GM18499 (cell line): ENCODE measurements around the gene ZNF737.
"Not testable (repeated sequence)": the region's sequence is repeated elsewhere in the genome, so short reads cannot be mapped to it uniquely, and the experiment has no call there.

Experiments used
- ATAC-seq: cut with Tn5 transposase; IDR thresholded peaks from one replicate; pipeline ENCODE4 v1.9.1; 2021; ENCODE audit warnings: moderate number of reproducible peaks; ENCODE audit not compliant: insufficient read depth, unreplicated experiment

ZNF737 gene

DNA sequence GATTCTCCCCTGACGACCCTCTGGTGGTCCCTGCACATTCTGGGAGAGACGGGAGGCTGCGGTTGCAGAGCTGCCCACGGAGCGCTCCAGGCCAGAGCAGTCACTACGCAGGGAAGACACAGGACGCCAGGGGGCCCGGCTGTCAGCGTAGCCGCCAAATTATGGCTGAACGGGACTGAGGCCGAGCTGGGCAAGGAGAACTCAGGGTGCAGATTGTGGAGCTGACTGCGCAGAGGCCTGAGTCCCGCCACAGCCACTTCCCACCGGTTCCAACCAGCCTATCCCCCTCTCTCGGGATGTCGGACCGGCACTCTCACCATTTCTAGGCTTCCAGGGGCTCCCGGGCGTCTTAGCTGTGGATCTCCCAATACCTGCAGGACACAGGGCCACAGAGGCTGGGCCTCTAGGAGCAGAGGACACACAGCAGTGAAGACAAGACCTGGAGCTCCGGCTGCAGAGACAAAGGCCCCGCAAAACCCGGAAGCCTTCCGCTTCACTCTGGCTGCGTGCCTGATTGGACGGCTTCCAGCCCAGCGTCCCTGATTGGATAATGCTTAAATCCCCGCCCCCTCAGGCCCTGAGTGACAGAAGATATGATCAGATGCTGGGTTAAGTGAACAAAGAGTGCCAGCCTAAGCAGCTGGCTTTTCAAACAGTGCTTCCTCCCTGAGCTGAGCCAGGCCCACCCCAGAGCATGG lies at the start of gene ZNF737:
TSS of gene ZNF737 (minus strand) at position 461 of the 698 bp plus-strand sequence. CDS start at position 320, 141 bp downstream.
- peak; percentile 85 for ATAC-seq

DNA sequence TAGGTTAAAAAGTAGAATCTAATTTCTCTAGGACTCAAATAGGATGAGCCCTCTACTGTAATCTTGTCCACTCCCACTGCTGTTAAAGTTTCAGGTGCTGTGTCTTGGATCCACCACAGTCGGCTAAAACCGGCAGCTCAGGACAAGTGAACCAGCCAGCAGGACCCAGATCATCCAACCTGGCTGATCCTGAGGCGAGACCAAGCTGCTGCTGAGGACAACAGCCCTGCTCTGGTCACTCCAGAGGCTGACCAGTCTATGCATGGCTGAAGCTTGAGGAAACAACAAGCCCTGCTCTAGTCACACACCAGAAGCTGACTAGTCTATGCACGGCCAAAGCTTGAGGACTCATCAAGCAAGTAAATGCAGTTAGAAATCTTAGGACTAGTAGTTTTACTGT lies 49.4 kb upstream of the ZNF737 start:
- not testable (repeated sequence) for ATAC-seq

- ATAC-seq, result no peak
Measured at GRCh38 chr19:20612711-20613316, 47.2 kb upstream of the ZNF737 start.

DNA sequence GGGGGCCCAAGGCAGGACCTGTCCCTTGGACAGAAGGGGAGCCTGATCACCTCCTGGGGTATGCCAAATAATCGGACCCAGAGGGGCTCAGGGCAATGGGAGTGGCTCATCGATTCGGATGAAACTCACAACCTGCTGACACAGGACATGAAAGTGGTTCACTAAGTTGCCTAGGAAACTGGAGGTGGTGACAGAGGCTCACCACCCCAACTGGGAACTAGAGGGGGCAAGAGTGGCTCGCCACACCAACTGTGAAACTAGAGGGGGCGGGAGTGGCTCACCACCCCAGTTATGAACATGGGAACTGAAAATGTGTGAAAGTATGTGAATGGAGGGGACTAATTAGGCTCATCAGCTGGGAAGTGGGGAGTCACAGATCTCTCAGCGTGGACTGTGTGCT lies 46.3 kb upstream of the ZNF737 start:
- ATAC-seq, result no peak

- ATAC-seq, result no peak
Measured at GRCh38 chr19:20607943-20608342, 42.4 kb upstream of the ZNF737 start.

- no peak for ATAC-seq
Measured at GRCh38 chr19:20558571-20558970, 7.0 kb downstream of the ZNF737 start.

GRCh38 chr19:20558011-20558410 lies 7.6 kb downstream of the ZNF737 start:
- no peak for ATAC-seq

DNA sequence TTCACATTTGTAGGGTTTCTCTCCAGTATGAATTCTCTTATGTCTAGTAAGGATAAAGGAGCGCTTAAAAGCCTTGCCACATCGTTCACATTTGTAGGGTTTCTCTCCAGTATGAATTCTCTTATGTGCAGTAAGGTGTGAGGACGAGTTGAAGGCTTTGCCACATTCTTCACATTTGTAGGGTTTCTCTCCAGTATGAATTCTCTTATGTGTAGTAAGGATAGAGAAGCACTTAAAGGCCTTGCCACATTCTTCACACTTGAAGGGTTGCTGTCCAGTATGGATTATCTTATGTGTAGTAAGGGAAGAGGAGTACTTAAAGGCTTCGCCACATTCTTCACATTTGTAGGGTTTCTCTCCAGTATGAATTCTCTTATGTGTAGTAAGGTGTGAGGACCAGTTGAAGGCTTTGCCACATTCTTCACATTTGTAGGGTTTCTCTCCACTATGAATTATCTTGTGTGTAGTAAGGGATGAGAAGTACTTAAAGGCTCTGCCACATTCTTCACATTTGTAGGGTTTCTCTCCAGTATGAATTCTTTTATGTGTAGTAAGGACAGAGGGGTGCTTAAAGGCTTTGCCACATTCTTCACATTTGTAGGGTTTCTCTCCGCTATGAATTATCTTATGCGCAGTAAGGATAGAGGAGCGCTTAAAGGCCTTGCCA lies 20.8 kb downstream of the ZNF737 start:
- not testable (repeated sequence) for ATAC-seq

- ATAC-seq, result not testable (repeated sequence)
Measured at GRCh38 chr19:20530303-20530702, 35.3 kb downstream of the ZNF737 start.

GRCh38 chr19:20513189-20513904 lies 52.2 kb downstream of the ZNF737 start:
- no peak for ATAC-seq

- no peak for ATAC-seq
Measured at GRCh38 chr19:20503476-20503875, 62.1 kb downstream of the ZNF737 start.
